Renal pelvis (tissue), 4 donors: ENCODE measurements around the gene TINCR. TPM values are rescaled to one million over a fixed set of nuclear protein-coding genes. Genes with fewer than 3 reads are reported as not detected.
A peak's percentile ranks its signal among the peaks of the same experiment; 100 is the strongest.
"Not testable (repeated sequence)": the region's sequence is repeated elsewhere in the genome, so short reads cannot be mapped to it uniquely, and the experiment has no call there.

Source experiments
- DNase-seq: peaks from one replicate; pipeline ENCODE4 v3.0.0-alpha.2; 2013
- polyA plus RNA-seq, 3 donors: library from polyadenylated mRNA; unstranded; fragments of 120-200 nt; gene quantifications; one replicate each; pipeline ENCODE4 v1.2.1, GENCODE V29; 2013; ENCODE audit not compliant: insufficient read length in 3 of 3

The TINCR gene
- polyA plus RNA-seq, 3 donors: 0.28 to 0.38 (median 0.34) TPM

DNA sequence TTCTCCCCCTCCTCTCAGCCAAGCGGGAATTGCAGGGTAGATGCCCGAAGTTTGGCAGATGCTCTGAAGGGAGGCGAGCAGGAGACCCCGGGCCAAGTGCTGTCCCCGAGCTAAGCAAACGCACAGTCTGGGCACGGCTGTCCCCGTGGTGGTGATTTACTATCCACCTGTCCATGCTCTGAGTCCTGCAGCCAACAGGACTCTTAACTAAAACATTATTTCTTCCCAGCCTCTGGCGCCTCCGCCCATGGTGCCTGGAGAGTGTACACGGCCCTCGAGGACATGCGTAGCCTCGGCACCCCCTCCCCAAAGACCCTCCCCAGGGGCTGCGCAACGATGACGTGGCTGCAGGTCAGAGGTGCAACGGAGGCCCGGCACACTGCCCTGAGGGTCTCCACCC, 7.6 kb downstream of the TINCR start:
- no peak for DNase-seq

GRCh38 chr19:5559804-5560133, 8.0 kb downstream of the TINCR start:
- no peak for DNase-seq

- no peak for DNase-seq
Observed at GRCh38 chr19:5558101-5558621, 9.6 kb downstream of the TINCR start.

GRCh38 chr19:5557691-5558090, 10.1 kb downstream of the TINCR start:
- DNase-seq: no peak

DNA sequence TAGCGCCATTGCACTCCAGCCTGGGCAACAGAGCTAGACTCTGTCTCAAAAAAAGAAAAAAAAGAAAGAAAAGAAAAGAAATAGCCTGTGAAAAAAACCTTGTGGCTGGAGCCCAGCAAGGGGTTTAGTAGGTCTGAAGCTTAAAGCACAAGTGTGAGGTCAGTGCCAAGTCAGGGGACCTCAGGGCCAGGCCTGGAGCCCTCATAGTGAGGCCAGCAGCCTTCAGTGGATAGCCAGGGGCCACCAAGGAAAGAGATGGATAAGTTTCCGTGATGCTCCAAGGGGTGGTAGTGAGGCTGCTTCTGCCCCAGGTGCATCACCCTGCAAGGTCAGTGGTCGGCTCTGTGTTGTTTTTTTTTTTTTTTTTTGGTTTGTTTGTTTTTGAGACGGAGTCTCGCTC, 12.9 kb downstream of the TINCR start:
- no peak for DNase-seq

GRCh38 chr19:5553892-5554291, 13.9 kb downstream of the TINCR start:
- DNase-seq: no peak

GRCh38 chr19:5547881-5548280, 19.9 kb downstream of the TINCR start:
- DNase-seq: no peak

GRCh38 chr19:5545984-5546383, 21.8 kb downstream of the TINCR start:
- DNase-seq: no peak

- no peak for DNase-seq
Observed at GRCh38 chr19:5545051-5545450, 22.7 kb downstream of the TINCR start.

DNA sequence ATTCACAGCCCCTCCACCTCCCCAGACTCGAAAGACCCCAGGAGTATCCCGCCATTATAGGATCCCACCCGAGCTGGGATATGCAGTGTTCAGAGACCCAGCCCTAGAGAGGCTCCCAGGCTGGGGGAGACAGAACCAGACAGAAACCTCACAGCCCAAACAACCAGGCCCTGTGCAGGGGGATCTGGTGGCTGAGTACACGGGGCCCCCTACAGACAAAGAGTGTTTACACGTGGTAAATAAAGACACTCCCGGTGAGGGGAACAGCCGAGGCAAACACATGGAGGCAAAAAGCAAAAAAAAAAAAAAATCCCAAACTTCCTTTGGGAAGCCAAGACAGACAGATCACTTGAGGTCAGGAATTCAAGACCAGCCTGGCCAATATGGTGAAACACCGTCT, 25.1 kb downstream of the TINCR start:
- no peak for DNase-seq

DNA sequence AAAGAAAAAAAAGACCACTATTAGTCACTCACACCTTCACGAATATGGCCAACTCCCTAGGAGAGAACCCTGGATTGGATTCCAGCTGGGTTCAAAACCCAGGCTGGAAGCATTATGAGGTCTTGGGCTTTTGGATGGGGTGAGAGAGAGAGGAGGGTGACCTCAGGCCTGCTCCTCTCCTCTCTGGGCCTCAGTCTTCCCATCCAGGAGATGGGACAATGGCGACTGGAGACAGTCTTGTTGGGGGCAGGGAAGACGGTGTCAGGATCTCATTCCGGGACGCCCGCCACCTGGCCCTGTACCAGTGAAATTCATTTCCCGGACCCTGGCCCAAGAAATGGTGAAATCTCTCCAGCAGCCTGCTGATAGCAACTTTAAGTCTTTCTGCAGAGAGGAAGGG, 26.3 kb downstream of the TINCR start:
- no peak for DNase-seq

DNA sequence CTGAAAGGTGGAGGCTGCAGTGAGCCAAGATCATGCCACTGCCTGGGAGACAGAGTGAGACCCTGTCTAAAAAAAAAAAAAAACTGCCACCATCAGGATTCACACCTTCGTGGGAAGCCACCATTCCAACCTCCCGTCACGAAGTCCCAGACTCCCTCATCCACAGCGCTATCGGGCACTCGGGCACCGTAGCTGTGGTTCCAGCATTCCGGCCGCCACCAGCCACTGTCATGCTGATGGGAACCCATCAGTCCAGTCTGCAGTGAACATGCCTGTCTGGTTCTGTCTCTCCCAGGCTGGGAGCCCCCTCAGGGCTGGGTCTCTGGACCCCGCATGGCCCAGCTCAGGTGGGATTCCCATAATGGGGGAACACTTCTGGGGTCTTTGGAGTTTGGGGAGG, 27.5 kb downstream of the TINCR start:
- DNase-seq: no peak

- DNase-seq: no peak
Observed at GRCh38 chr19:5537870-5538269, 29.9 kb downstream of the TINCR start.

DNA sequence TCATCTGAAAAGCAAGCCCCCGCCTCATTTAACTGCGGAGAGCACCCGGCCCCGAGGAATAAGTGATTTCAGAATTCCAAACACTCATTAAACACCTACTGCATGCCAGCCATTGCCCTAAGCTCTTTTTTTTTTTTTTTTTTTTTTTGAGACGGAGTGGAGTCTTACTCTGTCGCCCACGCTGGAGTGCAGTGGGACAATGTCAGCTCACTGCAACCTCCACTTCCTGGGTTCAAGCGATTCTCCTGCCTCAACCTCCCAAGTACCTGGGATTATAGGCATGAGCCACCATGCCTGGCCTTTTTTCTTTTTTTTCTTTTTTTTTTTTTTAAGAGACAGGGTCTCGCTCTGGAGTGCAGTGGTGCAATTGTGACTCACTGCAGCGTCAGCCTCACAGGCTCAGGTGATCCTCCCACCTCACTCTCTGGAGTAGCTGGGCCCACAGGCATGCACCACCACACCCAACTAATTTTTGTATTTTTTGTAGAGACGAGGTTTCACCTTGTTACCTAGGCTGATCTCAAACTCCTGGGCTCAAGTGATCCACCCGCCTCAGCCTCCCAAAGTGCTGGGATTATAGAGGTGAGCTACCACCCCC, 30.7 kb downstream of the TINCR start:
- not testable (repeated sequence) for DNase-seq

DNA sequence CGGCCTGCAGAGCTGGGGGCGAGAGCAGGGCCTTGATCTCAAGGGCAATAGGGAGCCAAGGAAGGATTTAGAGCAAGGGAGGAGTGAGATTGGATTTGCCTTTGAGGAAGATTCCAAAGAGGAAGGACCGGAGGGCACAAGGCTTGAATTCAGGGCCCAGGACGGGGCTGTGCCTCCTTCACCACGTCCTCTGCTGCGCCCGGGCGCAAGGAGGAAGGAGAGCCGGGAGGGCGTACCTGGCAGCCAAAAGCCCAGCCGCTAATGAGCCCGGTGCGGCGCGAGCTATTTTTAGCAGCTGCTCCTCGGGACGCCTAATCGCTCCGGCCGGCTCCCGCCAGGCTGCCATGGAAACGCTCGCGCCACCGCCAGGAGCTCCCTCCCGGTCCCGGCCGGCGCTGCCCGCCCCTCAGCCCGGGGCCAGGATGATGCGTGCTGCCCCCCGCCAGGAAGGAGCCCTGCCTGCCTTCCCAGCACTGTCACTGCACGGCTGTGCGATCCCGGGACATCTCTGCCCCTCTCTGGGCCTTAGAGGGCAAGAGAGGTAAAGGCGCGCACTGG, 31.3 kb downstream of the TINCR start:
- peak; percentile 69 for DNase-seq

DNA sequence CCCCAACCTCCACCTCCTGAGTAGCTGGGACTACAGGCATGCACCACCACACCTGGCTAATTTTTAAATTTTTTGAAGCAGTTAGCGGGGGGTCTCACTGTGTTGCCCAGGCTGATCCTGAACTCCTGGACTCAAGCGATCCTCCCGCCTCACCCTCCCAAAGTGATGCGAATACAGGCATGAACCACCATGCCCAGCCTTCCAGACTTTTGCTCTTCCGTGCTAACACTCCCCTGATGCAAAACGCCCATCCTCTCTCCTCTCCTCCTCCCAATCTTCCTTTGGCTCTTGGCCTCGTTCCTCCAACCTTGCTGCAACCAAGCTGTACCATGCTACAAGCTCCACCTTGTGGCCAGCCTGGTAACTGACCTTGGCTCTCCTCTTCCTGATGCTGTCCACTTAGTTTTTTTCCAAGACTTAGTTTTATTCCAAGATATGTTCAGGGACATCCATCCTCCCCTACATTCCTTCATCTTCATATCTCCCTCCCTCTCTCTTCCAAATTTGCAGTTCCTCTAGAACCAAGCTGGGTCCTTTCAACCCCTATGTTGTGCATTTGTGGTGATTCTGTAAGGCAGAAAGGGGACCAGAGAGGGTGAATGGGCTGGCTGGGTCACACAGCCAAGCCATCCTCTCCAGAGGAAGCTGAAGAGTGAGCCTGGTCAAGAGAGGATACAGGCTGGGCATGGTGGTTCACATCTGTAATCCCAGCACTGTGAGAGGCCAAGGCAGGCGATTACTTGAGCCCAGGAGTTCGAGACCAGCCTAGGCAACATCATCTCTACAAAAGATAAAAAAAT, 32.8 kb downstream of the TINCR start:
- DNase-seq: no peak

DNA sequence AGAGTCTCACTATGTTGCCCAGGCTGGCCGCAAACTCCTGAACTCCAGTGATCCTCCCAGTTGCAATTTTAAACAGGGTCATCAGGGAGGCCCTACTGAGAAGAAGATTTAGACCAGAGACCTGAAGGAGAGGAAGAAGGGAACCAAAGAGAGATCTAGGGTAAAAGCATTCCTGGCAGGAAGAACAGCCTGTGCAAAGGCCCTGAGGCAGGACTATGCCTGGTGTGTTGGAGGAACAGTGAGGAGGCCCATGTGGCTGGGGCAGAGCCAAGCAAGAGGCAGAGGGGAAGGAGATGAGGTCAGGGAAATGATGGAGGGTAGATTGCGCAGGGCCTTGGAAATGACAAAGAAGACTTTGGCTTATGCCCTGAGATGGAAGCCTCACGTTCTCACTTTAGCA, 34.5 kb downstream of the TINCR start:
- no peak for DNase-seq

DNA sequence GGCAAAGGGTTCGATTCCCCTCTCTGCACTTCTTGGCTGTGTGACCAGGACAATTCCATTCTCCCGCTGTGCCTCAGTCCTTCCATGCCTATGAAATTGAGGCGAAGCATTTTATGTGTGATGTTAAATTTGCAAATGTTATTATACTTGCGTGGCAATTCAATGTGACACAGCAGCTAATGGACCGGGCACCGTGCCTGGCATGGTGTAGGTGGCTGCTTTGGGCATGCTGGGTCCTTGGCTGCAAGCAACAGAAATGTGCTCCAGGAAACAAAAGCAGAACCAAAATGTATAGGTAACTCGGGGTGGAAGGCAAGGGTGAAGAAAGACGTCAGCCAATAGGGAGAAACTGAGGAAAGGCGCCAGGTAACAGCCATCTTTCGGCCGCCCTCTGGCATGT, 37.1 kb downstream of the TINCR start:
- DNase-seq: no peak

- no peak for DNase-seq
Observed at GRCh38 chr19:5526691-5527090, 41.1 kb downstream of the TINCR start.

GRCh38 chr19:5524081-5524480, 43.7 kb downstream of the TINCR start:
- no peak for DNase-seq

DNA sequence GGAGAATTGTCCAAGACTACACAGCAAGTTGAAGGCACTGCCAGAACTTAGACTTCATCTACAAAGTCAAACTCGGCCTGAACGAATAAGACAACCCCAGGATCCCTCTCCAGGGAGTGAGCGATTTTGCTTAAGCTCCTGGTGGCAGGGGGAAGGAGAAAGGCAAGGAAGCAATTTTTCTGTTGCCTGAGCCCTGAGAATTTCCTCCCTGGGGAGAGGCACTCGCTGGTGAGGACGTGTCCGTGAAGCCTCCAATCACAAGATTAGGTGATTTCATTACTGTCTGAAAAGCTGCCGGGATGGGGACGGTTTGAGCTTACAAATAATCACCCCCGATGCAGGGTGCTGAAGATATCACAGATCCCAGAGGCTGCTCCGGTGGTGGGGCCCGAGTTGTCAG, 45.6 kb downstream of the TINCR start:
- no peak for DNase-seq

DNA sequence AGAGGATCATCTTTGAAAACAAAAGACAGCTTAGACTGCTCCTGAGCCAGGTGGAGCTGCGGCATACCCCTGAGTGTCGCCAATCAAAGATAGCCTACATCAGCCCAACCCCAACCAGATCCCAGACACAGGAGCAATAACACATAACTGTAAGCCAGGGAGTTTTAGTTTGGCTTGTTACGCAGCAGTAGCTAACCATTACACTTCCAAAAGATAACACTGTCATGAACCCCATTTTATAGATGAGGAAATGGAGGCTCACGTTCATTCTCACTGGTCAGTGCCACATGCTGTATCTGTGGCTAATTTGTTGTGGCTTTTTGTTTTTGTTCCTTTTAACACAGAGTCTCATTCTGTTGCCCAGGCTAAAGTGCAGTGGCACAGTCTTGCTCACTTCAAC, 47.3 kb downstream of the TINCR start:
- no peak for DNase-seq

- DNase-seq: no peak
Observed at GRCh38 chr19:5519076-5519475, 48.7 kb downstream of the TINCR start.

- no peak for DNase-seq
Observed at GRCh38 chr19:5515737-5516136, 52.0 kb downstream of the TINCR start.
